HG02970 (cell line): ENCODE data around the gene ZNF443.
"Not testable (repeated sequence)": the region's sequence is repeated elsewhere in the genome, so short reads cannot be mapped to it uniquely, and the experiment has no call there.

Experiments
- ATAC-seq: cut with Tn5 transposase; IDR thresholded peaks from one replicate; pipeline ENCODE4 v1.9.1; 2021; ENCODE audit warnings: mild to moderate bottlenecking, moderate library complexity, moderate number of reproducible peaks; ENCODE audit not compliant: unreplicated experiment, low FRiP score

The ZNF443 gene

GRCh38 chr19:12440541-12441316, at the start of gene ZNF443:
TSS of gene ZNF443 (minus strand) at chr19:12441021. CDS start at chr19:12440914, 107 bp downstream.
- peak; percentile 83 for ATAC-seq

GRCh38 chr19:12486265-12486783, 45.5 kb upstream of the ZNF443 start:
- ATAC-seq: not testable (repeated sequence)

GRCh38 chr19:12485571-12485970, 44.8 kb upstream of the ZNF443 start:
- ATAC-seq: no peak

GRCh38 chr19:12485052-12485416, 44.2 kb upstream of the ZNF443 start:
- no peak for ATAC-seq

- ATAC-seq: no peak
These were observed 43.7 kb upstream of the ZNF443 start, which contains the start of gene ZNF709 for GRCh38 chr19:12484371-12485051. TSS of gene ZNF709 (minus strand) at chr19:12484816. CDS start at chr19:12484657, 159 bp downstream.

GRCh38 chr19:12484011-12484370, 43.2 kb upstream of the ZNF443 start:
- ATAC-seq: no peak

GRCh38 chr19:12482509-12482886, 41.7 kb upstream of the ZNF443 start:
- no peak for ATAC-seq

- ATAC-seq: no peak
These were observed 41.1 kb upstream of the ZNF443 start for GRCh38 chr19:12481781-12482508.

GRCh38 chr19:12478234-12478941, 37.6 kb upstream of the ZNF443 start:
- no peak for ATAC-seq

- ATAC-seq: not testable (repeated sequence)
These were observed 26.8 kb upstream of the ZNF443 start for GRCh38 chr19:12467651-12468050.

GRCh38 chr19:12465211-12465610, 24.4 kb upstream of the ZNF443 start:
- ATAC-seq: no peak

- ATAC-seq: no peak
These were observed 23.9 kb upstream of the ZNF443 start for GRCh38 chr19:12464769-12465168.

GRCh38 chr19:12464139-12464538, 23.3 kb upstream of the ZNF443 start:
- not testable (repeated sequence) for ATAC-seq

- no peak for ATAC-seq
These were observed 12.7 kb upstream of the ZNF443 start for GRCh38 chr19:12453495-12453894.

GRCh38 chr19:12450844-12451243, 10.0 kb upstream of the ZNF443 start:
- ATAC-seq: no peak

- ATAC-seq: no peak
These were observed 8.0 kb upstream of the ZNF443 start for GRCh38 chr19:12448808-12449207.

- ATAC-seq: peak; percentile 37
These were observed 908 bp downstream of the ZNF443 start for GRCh38 chr19:12439686-12440540.

GRCh38 chr19:12430726-12431299, 10.0 kb downstream of the ZNF443 start:
- not testable (repeated sequence) for ATAC-seq

GRCh38 chr19:12425888-12426274, 14.9 kb downstream of the ZNF443 start:
- ATAC-seq: no peak
